Measurements from ENCODE around the gene SLC44A1.
"Not testable (repeated sequence)": the region's sequence is repeated elsewhere in the genome, so short reads cannot be mapped to it uniquely, and the experiment has no call there.

The SLC44A1 gene

GRCh38 chr9:105242557-105242956, 1.9 kb upstream of the SLC44A1 start:
- DNase-seq (ENCODE audit: low read depth): no peak

DNA sequence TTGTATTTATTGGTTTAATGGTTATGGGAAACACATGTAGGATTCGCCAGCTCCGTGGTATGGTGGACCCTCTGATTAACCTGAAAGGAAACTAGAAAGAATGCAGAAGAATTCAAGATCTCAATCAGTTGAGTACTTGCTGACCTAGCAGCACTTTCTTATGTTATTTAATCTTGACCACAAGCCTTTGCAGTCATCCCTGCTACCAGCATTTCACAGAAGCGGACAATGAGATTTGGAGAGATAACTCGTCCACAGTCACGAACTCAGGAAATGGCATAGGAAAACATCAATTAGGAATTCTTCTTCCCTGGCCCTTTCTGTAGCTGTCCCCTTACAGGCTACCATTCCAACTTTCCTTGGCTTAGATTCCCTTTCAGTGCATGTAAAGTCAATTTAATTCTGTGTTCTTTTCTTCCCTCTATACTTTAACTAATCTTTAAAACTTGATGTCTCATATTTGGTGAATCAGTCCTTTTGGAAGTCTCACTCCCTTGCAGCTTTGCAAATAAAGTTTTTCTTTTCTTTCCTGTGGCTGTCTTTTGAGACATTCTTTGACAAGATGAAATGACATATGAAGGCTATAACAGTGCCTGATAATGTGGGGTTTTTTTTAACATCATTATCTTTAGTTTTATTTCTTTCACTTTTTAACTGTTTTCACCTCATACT, 1.3 kb upstream of the SLC44A1 start:
- no peak for DNase-seq (ENCODE audit: low read depth)

DNA sequence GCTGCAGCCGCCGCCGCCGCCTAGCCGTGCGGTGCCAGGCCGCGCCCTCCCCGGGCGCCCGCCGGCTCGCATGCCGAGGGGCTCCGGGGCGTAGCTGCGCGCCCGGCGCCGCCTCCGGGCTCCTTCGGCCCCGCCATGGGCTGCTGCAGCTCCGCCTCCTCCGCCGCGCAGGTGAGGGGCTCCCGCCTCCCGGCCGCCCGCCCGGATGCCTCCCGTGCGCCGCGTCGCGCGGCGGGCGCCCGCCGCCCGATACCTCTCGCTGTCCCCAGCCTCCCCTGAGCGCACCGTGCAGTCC, 230 bp downstream of the SLC44A1 start:
- no peak for DNase-seq (ENCODE audit: low read depth)

DNA sequence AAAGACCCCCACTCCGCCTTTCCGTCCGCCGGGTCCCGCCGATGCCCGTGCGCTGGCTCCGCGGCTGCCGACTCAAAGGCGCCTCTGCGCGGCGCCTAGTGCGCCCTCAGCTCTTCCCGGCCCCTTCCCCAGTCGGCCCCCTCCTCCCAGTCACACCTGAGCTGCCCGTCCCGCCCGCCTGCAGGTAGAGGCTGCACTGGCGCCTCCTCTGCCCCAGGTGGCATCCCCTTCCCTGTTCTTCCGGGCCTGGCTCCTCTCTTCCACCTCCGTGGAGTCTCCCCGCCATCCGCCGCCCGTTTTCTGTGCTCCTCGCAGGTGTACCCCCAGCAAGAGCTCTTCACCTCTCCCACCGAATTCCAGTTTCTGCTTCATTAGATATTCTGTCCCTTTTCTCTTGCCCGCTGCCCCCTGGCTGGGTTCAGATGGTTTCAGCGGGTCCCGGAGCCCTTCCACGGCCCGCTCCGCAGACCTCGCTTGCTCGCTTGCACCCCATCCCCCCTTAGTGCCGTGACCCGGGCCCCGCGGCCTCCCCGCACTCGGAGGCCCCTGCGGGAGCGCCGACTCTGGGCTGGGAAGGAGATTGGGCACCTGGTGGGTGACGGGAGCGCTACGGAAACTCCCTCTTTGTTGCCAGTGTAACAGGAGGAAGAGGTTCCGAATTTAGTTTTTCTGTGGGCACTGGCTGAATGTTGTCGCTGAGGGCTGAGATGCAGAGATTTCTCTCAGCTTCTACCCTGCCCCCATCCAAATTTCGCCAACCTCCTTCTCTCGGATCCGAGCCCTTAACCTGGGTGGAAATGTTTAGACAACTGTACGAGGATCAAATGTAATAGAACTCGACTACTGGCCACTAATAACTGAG, 809 bp downstream of the SLC44A1 start:
- DNase-seq (ENCODE audit: low read depth): peak; percentile 19

- no peak for DNase-seq (ENCODE audit: low read depth)
Observed at GRCh38 chr9:105245891-105246161, 1.4 kb downstream of the SLC44A1 start.

GRCh38 chr9:105246656-105247173, 2.3 kb downstream of the SLC44A1 start:
- no peak for DNase-seq (ENCODE audit: low read depth)

DNA sequence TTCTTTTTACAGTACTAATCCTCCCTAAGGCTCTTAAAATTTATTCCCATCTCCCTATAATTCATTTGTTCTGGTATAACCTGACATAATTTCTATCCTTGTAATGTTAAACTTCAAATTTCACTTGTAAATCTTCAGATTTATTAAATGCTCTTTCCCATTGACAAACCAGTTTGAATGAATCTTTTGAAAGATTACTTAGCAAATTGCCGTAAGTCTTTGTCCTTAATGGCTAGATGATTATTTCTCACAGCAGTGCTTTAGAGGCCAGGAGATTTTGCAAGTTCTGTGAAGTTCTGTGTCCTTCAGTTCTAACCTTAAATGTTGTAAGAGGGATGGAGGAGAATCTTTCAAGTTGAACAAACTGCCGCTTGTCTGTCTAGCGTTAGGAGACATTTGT, 4.2 kb downstream of the SLC44A1 start:
- no peak for DNase-seq (ENCODE audit: low read depth)

- DNase-seq (ENCODE audit: low read depth): no peak
Observed at GRCh38 chr9:105251133-105251532, 6.7 kb downstream of the SLC44A1 start.

- no peak for DNase-seq (ENCODE audit: low read depth)
Observed at GRCh38 chr9:105251733-105252404, 7.4 kb downstream of the SLC44A1 start.

GRCh38 chr9:105252405-105252756, 7.9 kb downstream of the SLC44A1 start:
- no peak for DNase-seq (ENCODE audit: low read depth)

DNA sequence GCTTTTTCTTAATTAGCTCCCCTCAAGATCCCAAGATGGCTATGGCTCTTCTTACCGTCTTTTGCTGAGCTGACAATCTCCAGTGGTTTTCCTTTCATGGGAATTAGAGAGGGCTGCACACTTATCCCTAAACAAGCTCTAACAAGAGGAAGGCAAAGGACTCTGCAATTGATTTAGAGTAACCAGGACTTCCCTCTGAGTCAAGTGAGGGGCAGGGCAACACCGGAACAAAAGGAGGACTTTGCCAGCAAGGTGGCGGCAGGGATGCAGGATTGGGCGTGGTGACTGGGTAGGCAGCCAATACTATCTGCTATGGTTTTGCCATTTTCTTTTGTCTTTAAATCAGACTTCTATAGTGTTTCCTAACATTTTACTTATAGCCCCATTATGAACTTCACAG, 9.8 kb downstream of the SLC44A1 start:
- no peak for DNase-seq (ENCODE audit: low read depth)

DNA sequence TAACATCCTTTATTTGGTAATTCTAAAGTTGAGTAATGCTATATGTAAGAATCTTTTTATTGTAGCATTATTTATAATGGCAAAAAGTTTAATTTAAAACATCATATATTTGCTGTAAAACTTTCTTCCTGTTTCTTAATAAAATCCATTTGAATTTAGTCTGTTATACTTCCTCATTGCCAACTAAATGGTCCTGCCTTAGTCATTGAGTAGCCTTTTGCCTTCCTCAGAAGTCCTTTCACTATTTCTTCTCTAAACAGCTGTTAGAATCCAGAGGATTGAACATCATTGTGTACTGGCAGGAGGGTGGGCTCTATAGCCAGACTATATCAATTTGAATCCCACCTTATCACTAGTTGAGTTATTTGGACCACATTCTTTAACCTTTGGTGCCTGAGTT, 11.0 kb downstream of the SLC44A1 start:
- no peak for DNase-seq (ENCODE audit: low read depth)

- DNase-seq (ENCODE audit: low read depth): not testable (repeated sequence)
Observed at GRCh38 chr9:105256569-105256968, 12.1 kb downstream of the SLC44A1 start.

GRCh38 chr9:105257809-105258208, 13.4 kb downstream of the SLC44A1 start:
- DNase-seq (ENCODE audit: low read depth): no peak

DNA sequence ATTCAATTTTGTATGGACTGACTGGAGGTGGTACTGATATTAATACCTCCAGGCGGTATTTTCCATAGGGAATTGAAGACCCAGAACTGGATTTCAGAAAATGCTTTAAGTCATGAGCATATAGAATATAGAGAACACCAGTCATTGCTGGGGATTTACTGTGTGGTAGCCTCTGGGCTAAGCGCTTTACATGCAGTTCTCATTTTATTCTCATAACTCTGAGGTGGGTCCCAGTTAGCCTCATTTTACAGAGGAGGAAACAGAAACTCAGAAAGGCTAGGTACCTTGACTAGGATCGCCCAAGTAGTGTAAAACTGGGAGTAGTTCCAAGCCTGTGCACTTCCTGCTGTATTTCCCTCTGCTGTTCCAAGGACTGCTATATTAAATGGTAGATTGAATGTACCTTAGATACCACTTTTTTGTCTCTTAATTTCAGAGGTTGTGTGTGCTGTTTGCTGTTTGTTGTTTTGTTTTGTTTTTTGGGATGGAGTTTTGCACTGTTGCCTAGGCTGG, 13.8 kb downstream of the SLC44A1 start:
- DNase-seq (ENCODE audit: low read depth): no peak

GRCh38 chr9:105259274-105259673, 14.8 kb downstream of the SLC44A1 start:
- DNase-seq (ENCODE audit: low read depth): no peak

- DNase-seq (ENCODE audit: low read depth): no peak
Observed at GRCh38 chr9:105259731-105260612, 15.5 kb downstream of the SLC44A1 start.

DNA sequence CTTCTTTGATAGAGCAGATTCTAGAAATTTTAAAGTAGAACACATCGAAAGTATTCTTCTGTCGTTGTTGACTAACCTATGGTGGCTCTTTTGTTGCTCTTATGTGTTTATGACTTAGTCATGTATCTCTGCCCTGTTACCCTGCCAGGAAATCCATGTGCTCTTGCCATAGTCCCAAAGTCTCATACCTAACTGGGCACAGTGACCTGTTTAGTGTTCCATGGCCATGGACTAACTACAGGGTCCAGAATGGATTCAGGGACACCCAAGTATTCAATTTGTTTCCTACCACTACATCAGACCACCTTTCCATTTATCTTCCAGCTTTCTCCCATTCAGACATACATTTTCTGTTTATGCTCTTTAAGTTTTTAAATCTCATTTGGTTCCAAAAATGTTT, 18.0 kb downstream of the SLC44A1 start:
- no peak for DNase-seq (ENCODE audit: low read depth)

DNA sequence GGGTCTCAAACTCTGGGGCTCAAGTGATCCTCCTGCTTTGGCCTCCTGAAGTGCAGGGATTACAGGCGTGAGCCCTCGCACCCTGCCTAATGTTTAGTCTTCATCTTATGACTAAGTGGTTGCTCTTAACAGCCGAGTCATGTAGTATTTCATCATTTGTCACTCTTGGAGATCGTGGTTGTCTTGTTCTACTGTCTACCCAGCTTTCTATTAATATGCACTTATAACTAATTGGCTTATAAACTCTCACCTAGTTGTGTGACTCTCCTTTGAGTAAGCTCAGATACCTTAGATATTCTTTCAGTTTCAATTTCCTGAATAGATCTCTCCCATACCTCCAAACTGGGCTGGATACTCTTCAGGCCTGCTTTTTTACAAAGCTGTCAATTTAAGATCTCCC, 19.9 kb downstream of the SLC44A1 start:
- no peak for DNase-seq (ENCODE audit: low read depth)

DNA sequence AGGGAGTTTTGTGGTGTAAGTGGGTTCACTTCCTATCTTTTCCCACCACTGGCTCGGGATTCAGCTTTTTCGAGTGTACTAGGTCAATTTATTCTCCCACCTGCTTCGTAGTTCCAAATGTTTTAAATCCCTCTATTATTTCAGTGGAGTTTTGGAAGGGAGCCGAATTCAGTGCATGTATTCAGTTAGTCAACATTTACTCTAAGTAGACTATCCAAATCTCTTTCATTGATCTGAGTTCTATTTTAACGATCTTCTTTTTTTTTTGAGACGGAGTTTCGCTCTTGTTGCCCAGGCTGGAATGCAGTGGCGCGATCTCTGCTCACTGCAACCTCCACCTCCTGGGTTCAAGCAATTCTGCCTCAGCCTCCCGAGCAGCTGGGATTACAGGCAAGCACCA, 23.8 kb downstream of the SLC44A1 start:
- DNase-seq (ENCODE audit: low read depth): not testable (repeated sequence)

- no peak for DNase-seq (ENCODE audit: low read depth)
Observed at GRCh38 chr9:105269593-105269992, 25.1 kb downstream of the SLC44A1 start.

GRCh38 chr9:105270711-105271110, 26.3 kb downstream of the SLC44A1 start:
- no peak for DNase-seq (ENCODE audit: low read depth)

All from activated T-cell treated with anti-CD3 and anti-CD28 coated beads for 1 hour (primary cell).